Measurements from ENCODE around the gene KCTD6. TPM values are rescaled to one million over a fixed set of nuclear protein-coding genes. Genes with fewer than 3 reads are reported as not detected.
A peak's percentile ranks its signal among the peaks of the same experiment; 100 is the strongest.

The KCTD6 gene
- 10.3 TPM for total RNA-seq
- polyA plus RNA-seq (ENCODE audit: insufficient read depth in 1 of 8, insufficient read length in 8 of 8, low replicate concordance in 1 of 8), result 10 to 100 TPM; 11.3 to 15.7 (median 12.4) TPM
- long read RNA-seq, donor 1, partial matches to known transcripts, result 0 of 3 reads
- long read RNA-seq, donor 1, other reads (novel, unspliced or antisense), result 0 of 3 reads
- long read RNA-seq, donor 2, result 0 reads
- long read RNA-seq, donor 3, transcript KCTD6-202 (3 exons, 1,533 nt), result major isoform, 5 of 5 reads
- long read RNA-seq, donor 3, partial matches to known transcripts, result 0 of 5 reads
- long read RNA-seq, donor 3, other reads (novel, unspliced or antisense), result 0 of 5 reads
- long read RNA-seq, donor 4, partial matches to known transcripts, result 0 of 2 reads
- long read RNA-seq, donor 4, other reads (novel, unspliced or antisense), result 0 of 2 reads
- long read RNA-seq, donor 5, transcript KCTD6-202 (3 exons, 1,533 nt), result major isoform, 11 of 13 reads
- long read RNA-seq, donor 5, partial matches to known transcripts, result 0 of 13 reads
- long read RNA-seq, donor 5, other reads (novel, unspliced or antisense), result 0 of 13 reads
- long read RNA-seq, donor 6, partial matches to known transcripts, result 0 of 6 reads
- long read RNA-seq, donor 6, other reads (novel, unspliced or antisense), result 0 of 6 reads
- long read RNA-seq, donor 7, transcript KCTD6-202 (3 exons, 1,533 nt), result major isoform, 6 of 7 reads
- long read RNA-seq, donor 7, partial matches to known transcripts, result 0 of 7 reads
- long read RNA-seq, donor 7, other reads (novel, unspliced or antisense), result 0 of 7 reads
- long read RNA-seq, donor 8, partial matches to known transcripts, result 0 of 2 reads
- long read RNA-seq, donor 8, other reads (novel, unspliced or antisense), result 0 of 2 reads
- long read RNA-seq, donor 9, partial matches to known transcripts, result 0 of 3 reads
- long read RNA-seq, donor 9, other reads (novel, unspliced or antisense), result 0 of 3 reads
- long read RNA-seq, donor 10, transcript KCTD6-202 (3 exons, 1,533 nt), result major isoform, 11 of 11 reads
- long read RNA-seq, donor 10, partial matches to known transcripts, result 0 of 11 reads
- long read RNA-seq, donor 10, other reads (novel, unspliced or antisense), result 0 of 11 reads
- long read RNA-seq, donor 11, result 0 reads

DNA sequence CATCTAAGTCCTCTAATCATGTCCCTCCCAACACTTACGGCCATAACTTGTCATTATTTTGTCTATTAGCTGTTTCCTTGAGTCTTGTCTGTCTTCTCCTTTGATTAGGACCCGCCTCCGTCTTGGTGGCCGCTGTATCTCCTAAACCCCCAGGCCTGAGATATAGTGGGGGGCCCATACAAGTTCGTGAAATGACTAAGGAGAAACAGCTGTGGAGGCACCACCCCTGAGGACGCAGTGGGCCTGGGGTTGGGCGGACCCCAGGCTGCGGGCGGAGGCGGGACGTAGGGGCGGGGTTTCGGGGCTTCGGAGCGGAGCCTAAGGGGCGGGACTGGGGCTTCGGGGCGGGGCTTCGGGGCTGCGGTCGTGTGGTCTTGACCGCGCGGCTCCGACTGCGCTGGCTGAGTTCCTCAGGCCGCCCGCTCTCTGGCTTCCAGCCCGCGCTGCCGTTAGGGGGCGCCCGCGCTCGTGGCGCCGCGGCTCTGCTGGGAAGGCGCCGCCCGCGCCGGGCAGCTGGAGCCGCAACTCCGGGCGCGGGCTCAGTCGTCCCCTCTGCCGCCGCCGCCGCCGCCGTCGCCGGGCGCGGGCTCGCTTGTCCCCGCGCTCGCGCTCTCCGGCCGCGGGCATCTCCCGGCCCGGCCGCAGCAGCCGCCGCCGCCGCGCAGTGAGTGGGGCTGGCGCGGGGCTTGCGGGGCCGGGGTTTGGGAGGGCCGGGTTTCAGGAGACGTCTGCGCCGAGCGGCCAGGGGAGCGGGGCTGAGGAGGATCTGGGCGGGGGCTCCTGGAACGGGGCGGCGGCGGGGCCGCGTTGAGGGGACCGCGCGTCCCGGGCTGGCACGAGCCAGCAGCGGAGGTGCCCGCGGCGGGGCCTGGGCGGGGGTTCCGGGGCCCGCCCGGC lies at the start of gene KCTD6:
Gene KCTD6, plus strand, starts transcription at position 591 of the 897 bp plus-strand sequence. CDS start 6,660 bp downstream, outside the sequence.
- Histone ChIP-seq H3K27ac (ENCODE audit: low read length) (peak within 1 kb of the TSS; percentile 83), H3K27me3 (ENCODE audit: control insufficient read depth, insufficient read depth, low read length) (peaks cover 3% of the 10 kb centered on the region), H3K4me1 (ENCODE audit: control insufficient read depth, insufficient read depth, low read length) (peaks cover 14% of the 10 kb centered on the region), H3K9me3 (replicated peaks; ENCODE audit: control insufficient read depth, low read depth, low read length) (no peaks in the 10 kb centered on the region), H3K36me3 (ENCODE audit: control insufficient read depth, insufficient read depth, low read length) (no peaks in the 10 kb centered on the region), H3K4me3 (ENCODE audit: low read length) (peak within 1 kb of the TSS; percentile 72)
- under 1% methylated on average over 97 of the region's 104 CpGs for WGBS (ENCODE audit: insufficient coverage)
- DNase-seq, result peak; percentile 98

DNA sequence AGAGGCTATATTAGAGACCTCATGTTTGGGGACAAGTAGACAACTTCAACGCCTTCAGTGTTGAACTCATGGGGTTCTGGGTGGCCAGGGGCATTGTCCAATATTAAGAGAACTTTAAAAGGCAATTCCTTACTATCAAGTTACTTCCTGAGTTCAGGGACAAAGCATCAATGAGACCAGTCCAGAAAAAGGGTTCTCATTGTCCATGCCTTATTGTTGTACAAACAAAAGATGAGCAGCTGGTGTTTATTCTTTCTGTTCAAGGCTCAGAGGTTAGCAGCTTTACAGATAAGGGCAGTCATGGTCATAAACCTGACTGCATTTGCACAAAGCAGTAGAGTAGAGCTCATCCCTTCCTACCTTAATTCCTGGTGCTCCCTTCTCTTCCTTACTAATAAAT lies 39.7 kb upstream of the KCTD6 start:
- H3K36me3 ChIP-seq (ENCODE audit: control insufficient read depth, insufficient read depth, low read length), result no peaks in the 10 kb centered on the region
- no CpG with 5 or more reads among the region's 1 CpG for WGBS (ENCODE audit: insufficient coverage)
- no peak overlapping the region for H3K4me3 ChIP-seq (ENCODE audit: low read length)
- H3K27ac ChIP-seq (ENCODE audit: low read length), result no peak overlapping the region
- H3K9me3 ChIP-seq (replicated peaks; ENCODE audit: control insufficient read depth, low read depth, low read length), result peaks cover 10% of the 10 kb centered on the region
- no peaks in the 10 kb centered on the region for H3K27me3 ChIP-seq (ENCODE audit: control insufficient read depth, insufficient read depth, low read length)
- no peaks in the 10 kb centered on the region for H3K4me1 ChIP-seq (ENCODE audit: control insufficient read depth, insufficient read depth, low read length)
- DNase-seq, result no peak

DNA sequence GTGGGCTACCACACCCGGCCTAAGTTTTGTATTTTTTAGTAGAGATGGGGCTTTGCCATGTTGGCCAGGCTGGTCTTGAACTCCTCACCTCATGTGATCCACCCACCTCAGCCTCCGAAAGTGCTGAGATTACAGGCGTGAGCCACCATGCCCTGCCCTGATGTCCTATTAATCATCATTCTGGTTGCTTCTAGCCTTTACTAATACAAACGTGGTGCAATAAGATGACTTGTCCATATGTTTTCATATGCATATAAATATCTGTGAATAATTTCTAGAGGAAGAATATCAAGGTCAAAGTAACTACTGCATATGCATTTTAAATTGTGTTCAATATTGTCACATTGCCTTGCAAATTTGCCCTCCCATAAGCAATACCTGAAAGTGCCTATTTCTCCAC lies 32.7 kb upstream of the KCTD6 start:
- no peak overlapping the region for H3K4me3 ChIP-seq (ENCODE audit: low read length)
- peaks cover 10% of the 10 kb centered on the region for H3K4me1 ChIP-seq (ENCODE audit: control insufficient read depth, insufficient read depth, low read length)
- no CpG with 5 or more reads among the region's 4 CpGs for WGBS (ENCODE audit: insufficient coverage)

DNA sequence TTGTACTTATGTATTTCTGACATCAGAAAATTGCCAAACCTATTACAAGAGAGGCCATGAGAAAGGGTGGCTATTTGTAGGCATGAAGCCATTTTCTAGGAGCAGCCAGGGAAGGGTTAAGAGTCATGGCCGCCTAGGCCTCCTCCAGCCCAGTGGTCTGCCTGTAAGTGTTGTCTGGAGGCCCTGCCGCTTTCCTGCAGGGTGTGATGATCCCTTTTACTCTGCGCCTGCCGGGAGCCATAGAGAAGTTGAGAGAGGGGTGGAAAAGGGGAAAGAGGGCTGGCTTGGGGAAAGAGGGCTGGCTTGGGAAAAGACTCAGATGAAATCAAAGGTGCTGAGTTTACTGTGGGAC lies 29.1 kb upstream of the KCTD6 start:
- Histone ChIP-seq H3K4me1 (ENCODE audit: control insufficient read depth, insufficient read depth, low read length) (peaks cover 10% of the 10 kb centered on the region), H3K27ac (ENCODE audit: low read length) (no peak overlapping the region), H3K27me3 (ENCODE audit: control insufficient read depth, insufficient read depth, low read length) (no peaks in the 10 kb centered on the region), H3K9me3 (replicated peaks; ENCODE audit: control insufficient read depth, low read depth, low read length) (no peaks in the 10 kb centered on the region), H3K4me3 (ENCODE audit: low read length) (no peak overlapping the region), H3K36me3 (ENCODE audit: control insufficient read depth, insufficient read depth, low read length) (no peaks in the 10 kb centered on the region)
- no peak for DNase-seq
- 49% methylated on average over 3 of the region's 4 CpGs for WGBS (ENCODE audit: insufficient coverage)

More for the DNA sequence above, 32.7 kb upstream of the KCTD6 start:
- peaks cover 6% of the 10 kb centered on the region for H3K9me3 ChIP-seq (replicated peaks; ENCODE audit: control insufficient read depth, low read depth, low read length)
- H3K27me3 ChIP-seq (ENCODE audit: control insufficient read depth, insufficient read depth, low read length), result no peaks in the 10 kb centered on the region
- no peaks in the 10 kb centered on the region for H3K36me3 ChIP-seq (ENCODE audit: control insufficient read depth, insufficient read depth, low read length)
- no peak overlapping the region for H3K27ac ChIP-seq (ENCODE audit: low read length)
- no peak for DNase-seq

DNA sequence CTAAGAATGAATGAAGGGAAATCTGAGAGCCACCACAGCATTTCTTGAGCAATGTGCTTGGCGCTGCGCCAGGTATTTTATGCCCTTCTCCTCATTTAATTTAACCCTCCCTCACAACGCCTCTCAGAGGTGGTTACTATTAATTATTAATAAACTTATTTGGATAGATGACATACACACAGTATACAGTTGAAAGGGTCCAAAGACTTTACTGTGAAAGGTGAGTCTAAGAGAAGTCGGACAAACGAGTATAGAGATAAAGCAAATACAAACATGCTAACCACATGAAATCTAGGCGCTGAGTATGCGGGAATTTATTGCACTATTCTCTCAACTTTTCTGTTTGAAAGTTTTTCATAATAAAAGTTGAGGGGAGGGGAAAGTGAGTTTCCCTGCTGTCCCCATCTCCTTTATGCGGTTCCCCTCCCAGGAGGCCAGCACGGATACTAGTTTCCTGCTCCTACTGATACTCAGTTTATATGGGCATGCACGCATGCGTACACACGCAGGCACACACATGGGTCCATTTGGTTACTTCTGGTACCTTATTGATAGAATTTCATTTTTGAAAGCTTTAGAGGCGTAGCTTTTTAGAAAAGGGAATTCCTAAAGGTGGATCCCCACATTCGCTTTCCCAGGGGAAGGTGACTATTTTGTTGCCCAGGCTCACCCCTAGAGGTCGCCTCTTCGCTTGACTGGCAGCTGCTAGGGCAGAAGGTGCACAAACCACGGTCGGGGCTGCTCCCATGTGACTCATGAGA lies 28.5 kb upstream of the KCTD6 start:
- no peaks in the 10 kb centered on the region for H3K27me3 ChIP-seq (ENCODE audit: control insufficient read depth, insufficient read depth, low read length)
- DNase-seq, result peak; percentile 53
- no peaks in the 10 kb centered on the region for H3K9me3 ChIP-seq (replicated peaks; ENCODE audit: control insufficient read depth, low read depth, low read length)
- 10% methylated on average over 6 of the region's 18 CpGs for WGBS (ENCODE audit: insufficient coverage)
- H3K36me3 ChIP-seq (ENCODE audit: control insufficient read depth, insufficient read depth, low read length), result no peaks in the 10 kb centered on the region
- H3K4me1 ChIP-seq (ENCODE audit: control insufficient read depth, insufficient read depth, low read length), result peaks cover 10% of the 10 kb centered on the region
- H3K4me3 ChIP-seq (ENCODE audit: low read length), result no peak overlapping the region
- no peak overlapping the region for H3K27ac ChIP-seq (ENCODE audit: low read length)

DNA sequence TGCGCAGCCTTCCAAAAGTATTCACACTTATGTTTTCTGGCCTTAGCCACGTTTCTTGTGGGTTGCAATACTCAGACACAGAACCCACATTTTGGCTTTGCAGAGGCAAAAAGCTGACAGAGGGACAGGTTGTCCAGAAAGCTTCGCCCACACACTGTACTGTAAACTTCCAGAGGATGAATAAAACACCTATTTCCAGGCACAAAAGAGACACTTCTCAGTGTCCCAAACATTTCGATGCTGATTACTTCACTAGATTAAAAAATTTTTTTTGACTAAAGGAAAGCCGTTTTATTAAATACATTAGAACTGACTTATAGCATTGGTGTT lies 28.0 kb upstream of the KCTD6 start:
- Histone ChIP-seq H3K27ac (ENCODE audit: low read length) (no peak overlapping the region), H3K9me3 (replicated peaks; ENCODE audit: control insufficient read depth, low read depth, low read length) (no peaks in the 10 kb centered on the region), H3K36me3 (ENCODE audit: control insufficient read depth, insufficient read depth, low read length) (no peaks in the 10 kb centered on the region), H3K4me1 (ENCODE audit: control insufficient read depth, insufficient read depth, low read length) (peaks cover 10% of the 10 kb centered on the region), H3K4me3 (ENCODE audit: low read length) (no peak overlapping the region), H3K27me3 (ENCODE audit: control insufficient read depth, insufficient read depth, low read length) (no peaks in the 10 kb centered on the region)
- no peak for DNase-seq
- WGBS (ENCODE audit: insufficient coverage), result 0% methylated on average over 2 of the region's 5 CpGs

DNA sequence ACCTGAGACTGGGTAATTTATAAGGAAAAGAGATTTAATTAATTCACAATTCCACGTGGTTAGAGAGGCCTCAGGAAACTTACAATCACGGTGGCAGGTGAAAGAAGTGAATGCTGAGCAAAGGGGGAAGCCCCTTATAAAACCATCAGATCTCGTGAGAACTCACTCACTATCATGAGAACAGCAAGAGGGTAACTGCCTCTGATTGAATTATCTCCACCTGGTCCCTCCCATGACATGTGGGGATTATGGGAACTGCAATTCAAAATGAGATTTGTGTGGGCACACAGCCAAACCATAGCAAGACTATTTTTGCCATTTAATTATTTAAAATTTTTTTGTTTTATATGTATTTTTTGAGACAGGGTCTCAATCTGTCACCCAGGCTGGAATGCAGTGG lies 27.0 kb upstream of the KCTD6 start:
- H3K27me3 ChIP-seq (ENCODE audit: control insufficient read depth, insufficient read depth, low read length), result no peaks in the 10 kb centered on the region
- WGBS (ENCODE audit: insufficient coverage), result no CpG with 5 or more reads among the region's 3 CpGs

DNA sequence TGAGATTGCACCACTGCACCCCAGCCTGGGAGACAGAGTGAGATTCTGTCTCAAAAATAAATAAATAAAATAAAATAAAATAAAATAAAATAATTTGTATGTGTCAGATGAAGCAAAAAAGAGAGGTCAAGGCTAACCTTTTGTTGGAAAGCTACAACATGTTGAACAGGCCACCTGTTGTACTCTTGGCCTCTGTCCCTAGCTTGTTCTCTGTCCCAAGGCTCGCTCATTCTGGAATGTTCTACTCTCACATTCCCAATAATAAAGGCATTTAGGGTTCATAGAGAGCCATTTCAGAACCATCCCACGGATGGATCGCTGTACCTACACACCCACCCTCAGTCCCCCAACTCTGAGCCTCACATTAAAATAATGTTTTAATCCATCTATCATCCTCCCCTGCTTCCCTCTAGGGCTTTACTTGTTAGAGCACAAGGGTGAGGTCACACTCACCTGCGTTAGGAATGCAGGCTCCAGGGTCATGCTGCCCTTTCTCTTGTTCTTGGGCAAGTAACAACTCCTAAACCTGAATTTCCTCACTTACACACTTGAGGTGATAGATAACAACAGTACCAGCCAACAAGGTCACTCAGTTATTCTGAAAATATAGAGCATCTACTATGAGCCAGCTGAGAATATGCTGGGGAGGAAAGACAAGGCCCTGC lies 24.9 kb upstream of the KCTD6 start:
- H3K27me3 ChIP-seq (ENCODE audit: control insufficient read depth, insufficient read depth, low read length), result no peaks in the 10 kb centered on the region
- H3K27ac ChIP-seq (ENCODE audit: low read length), result no peak overlapping the region
- H3K4me3 ChIP-seq (ENCODE audit: low read length), result no peak overlapping the region
- peaks cover 21% of the 10 kb centered on the region for H3K4me1 ChIP-seq (ENCODE audit: control insufficient read depth, insufficient read depth, low read length)
- no peaks in the 10 kb centered on the region for H3K9me3 ChIP-seq (replicated peaks; ENCODE audit: control insufficient read depth, low read depth, low read length)
- WGBS (ENCODE audit: insufficient coverage), result 65% methylated on average over 3 of the region's 4 CpGs
- no peaks in the 10 kb centered on the region for H3K36me3 ChIP-seq (ENCODE audit: control insufficient read depth, insufficient read depth, low read length)
- DNase-seq, result no peak

More for the DNA sequence above, 27.0 kb upstream of the KCTD6 start:
- no peak overlapping the region for H3K4me3 ChIP-seq (ENCODE audit: low read length)
- H3K4me1 ChIP-seq (ENCODE audit: control insufficient read depth, insufficient read depth, low read length), result peaks cover 10% of the 10 kb centered on the region
- H3K36me3 ChIP-seq (ENCODE audit: control insufficient read depth, insufficient read depth, low read length), result no peaks in the 10 kb centered on the region
- no peak overlapping the region for H3K27ac ChIP-seq (ENCODE audit: low read length)
- DNase-seq, result no peak
- no peaks in the 10 kb centered on the region for H3K9me3 ChIP-seq (replicated peaks; ENCODE audit: control insufficient read depth, low read depth, low read length)

DNA sequence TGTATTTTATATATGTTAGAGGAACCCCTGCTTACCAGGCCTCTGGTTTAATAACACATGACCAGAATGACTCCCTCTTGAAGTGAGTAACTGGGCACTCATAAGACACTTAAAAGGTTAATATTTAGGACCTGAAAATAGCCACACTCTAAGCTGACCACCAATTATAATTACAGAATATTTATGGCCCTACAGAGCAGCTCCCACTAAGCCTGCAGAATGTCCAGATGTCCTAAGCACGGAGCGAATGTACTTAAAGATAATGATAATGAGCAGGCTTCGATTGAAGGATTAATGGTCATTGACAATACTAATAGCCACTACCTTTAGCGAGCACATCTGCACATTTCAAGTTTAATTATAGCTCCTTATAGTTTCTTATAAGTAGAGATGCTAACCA lies 22.8 kb upstream of the KCTD6 start:
- no peak for DNase-seq
- H3K36me3 ChIP-seq (ENCODE audit: control insufficient read depth, insufficient read depth, low read length), result no peaks in the 10 kb centered on the region
- no CpG with 5 or more reads among the region's 4 CpGs for WGBS (ENCODE audit: insufficient coverage)
- H3K27ac ChIP-seq (ENCODE audit: low read length), result no peak overlapping the region
- no peak overlapping the region for H3K4me3 ChIP-seq (ENCODE audit: low read length)
- peaks cover 11% of the 10 kb centered on the region for H3K4me1 ChIP-seq (ENCODE audit: control insufficient read depth, insufficient read depth, low read length)
- no peaks in the 10 kb centered on the region for H3K27me3 ChIP-seq (ENCODE audit: control insufficient read depth, insufficient read depth, low read length)
- H3K9me3 ChIP-seq (replicated peaks; ENCODE audit: control insufficient read depth, low read depth, low read length), result no peaks in the 10 kb centered on the region
